ENCODE measurements around the gene EZH2.

EZH2 gene

DNA sequence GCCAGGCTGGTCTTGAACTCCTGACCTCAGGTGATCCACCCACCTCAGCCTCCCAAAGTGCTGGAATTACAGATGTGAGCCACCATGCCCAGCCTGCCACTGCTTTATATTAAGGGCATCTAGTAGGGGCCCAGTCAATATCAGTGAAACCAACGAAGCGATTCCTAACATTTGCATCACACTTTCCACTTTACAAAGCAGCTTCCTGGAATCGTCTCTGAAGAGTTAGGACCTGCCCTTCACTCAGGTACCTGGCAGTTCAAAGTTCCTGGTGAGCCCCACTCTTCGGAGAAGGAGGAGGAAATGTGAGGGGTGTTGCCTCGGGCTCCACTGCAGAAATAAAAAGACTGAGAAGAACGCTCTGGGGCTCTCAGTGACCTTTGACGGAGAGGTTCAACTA, 31.1 kb upstream of the EZH2 start:
- DNase-seq (ENCODE audit: low spot score): no peak
- Histone ChIP-seq H3K79me1 (ENCODE audit: low read depth, low read length) (no peaks in the 10 kb centered on the region), H2AFZ (ENCODE audit: low read length) (no peak overlapping the region), H3K27me3 (ENCODE audit: control insufficient read depth in 3 of 3, insufficient read depth in 3 of 3, low read depth in 1 of 3, low read length in 3 of 3) (peaks cover 0 to 40% (median 0%) of the 10 kb centered on the region in 3 experiments), H2BK12ac (ENCODE audit: low read length) (no peak overlapping the region), H3K36me3 (replicated peaks in 1 of 2; ENCODE audit: control insufficient read depth in 2 of 2, insufficient read depth in 2 of 2, low read length in 2 of 2) (no peaks in the 10 kb centered on the region), H3K14ac (ENCODE audit: low read length) (no peak overlapping the region), H3K4me1 (ENCODE audit: control insufficient read depth in 2 of 2, insufficient read depth in 1 of 2, low read depth in 1 of 2, low read length in 2 of 2) (peaks cover 0 to 9% of the 10 kb centered on the region in 2 donors), H3K4me2 (ENCODE audit: insufficient read depth, low read length, poor library complexity, severe bottlenecking) (no peak overlapping the region), H2BK120ac (ENCODE audit: low read depth, low read length) (no peak overlapping the region), H3K18ac (ENCODE audit: low read length) (no peak overlapping the region), H2AK5ac (ENCODE audit: low read depth, low read length) (no peak overlapping the region), H3K4ac (ENCODE audit: low read length) (no peak overlapping the region), H2BK15ac (ENCODE audit: low read length) (no peak overlapping the region), H4K91ac (ENCODE audit: low read depth, low read length, poor library complexity) (no peak overlapping the region), H4K8ac (ENCODE audit: low read depth, low read length) (no peak overlapping the region), H3K9me3 (replicated peaks in 1 of 2; ENCODE audit: control insufficient read depth in 2 of 2, insufficient read depth in 1 of 2, low read depth in 1 of 2, low read length in 2 of 2) (no peaks in the 10 kb centered on the region), H3K9ac (ENCODE audit: low read depth, low read length, poor library complexity) (no peak overlapping the region), H3K4me3 (ENCODE audit: low read length in 2 of 2) (no peak overlapping the region), H3K27ac (replicated peaks; ENCODE audit: low read length) (no peak overlapping the region), H2BK5ac (ENCODE audit: low read length) (no peak overlapping the region), H3K23ac (ENCODE audit: low read depth, low read length, poor library complexity) (no peak overlapping the region)
- WGBS, 2 donors (ENCODE audit: extremely low coverage in 2 of 2, insufficient read length in 2 of 2, insufficient replicate concordance in 1 of 2): no CpG with 5 or more reads among the region's 7 CpGs

DNA sequence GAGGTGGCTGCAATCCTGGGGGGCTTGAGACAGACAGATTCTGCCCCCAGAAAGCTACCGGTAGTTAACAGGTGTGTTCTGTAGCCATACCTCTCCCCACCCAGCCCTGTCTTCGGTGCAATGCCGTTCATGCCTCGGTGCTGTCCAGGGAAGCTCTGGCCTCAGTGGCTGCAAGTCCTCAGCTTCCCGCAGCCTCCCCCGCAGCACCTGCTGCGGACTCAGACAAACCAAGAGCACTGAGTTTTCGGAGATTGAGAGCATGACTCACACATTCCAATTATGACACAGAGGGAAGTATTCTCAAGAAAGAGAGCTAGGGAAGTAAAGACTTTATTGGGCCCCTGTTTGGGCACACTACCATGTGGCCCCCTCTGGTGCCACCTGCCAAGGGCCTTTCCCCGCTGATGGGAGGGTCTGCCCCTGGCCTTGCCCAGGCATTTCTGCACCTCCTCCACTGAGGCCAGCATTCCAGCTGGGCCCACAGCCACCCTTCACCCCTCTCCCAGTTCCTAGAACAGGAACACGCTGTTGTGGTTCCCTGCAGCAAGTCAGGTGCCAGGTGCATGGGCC, 30.2 kb upstream of the EZH2 start:
- no peak overlapping the region for H4K91ac ChIP-seq (ENCODE audit: low read depth, low read length, poor library complexity)
- peak overlapping the region; percentile 5 for H3K18ac ChIP-seq (ENCODE audit: low read length)
- no peak overlapping the region for H3K4me3 ChIP-seq (ENCODE audit: low read length in 2 of 2)
- no peak overlapping the region for H2AFZ ChIP-seq (ENCODE audit: low read length)
- H3K9ac ChIP-seq (ENCODE audit: low read depth, low read length, poor library complexity): no peak overlapping the region
- no peak for DNase-seq (ENCODE audit: low spot score)
- no peak overlapping the region for H2BK5ac ChIP-seq (ENCODE audit: low read length)
- H3K27ac ChIP-seq (replicated peaks; ENCODE audit: low read length): no peak overlapping the region
- H3K23ac ChIP-seq (ENCODE audit: low read depth, low read length, poor library complexity): no peak overlapping the region
- H4K8ac ChIP-seq (ENCODE audit: low read depth, low read length): no peak overlapping the region
- H3K79me1 ChIP-seq (ENCODE audit: low read depth, low read length): no peaks in the 10 kb centered on the region
- no peak overlapping the region for H2BK15ac ChIP-seq (ENCODE audit: low read length)
- H3K4me1 ChIP-seq (ENCODE audit: control insufficient read depth in 2 of 2, insufficient read depth in 1 of 2, low read depth in 1 of 2, low read length in 2 of 2): peaks cover 0 to 12% of the 10 kb centered on the region in 2 donors
- H3K14ac ChIP-seq (ENCODE audit: low read length): peak overlapping the region; percentile 73
- H3K36me3 ChIP-seq (replicated peaks in 1 of 2; ENCODE audit: control insufficient read depth in 2 of 2, insufficient read depth in 2 of 2, low read length in 2 of 2): no peaks in the 10 kb centered on the region
- H3K27me3 ChIP-seq (ENCODE audit: control insufficient read depth in 3 of 3, insufficient read depth in 3 of 3, low read depth in 1 of 3, low read length in 3 of 3): peaks cover 0 to 37% (median 0%) of the 10 kb centered on the region in 3 experiments
- WGBS, 2 donors (ENCODE audit: extremely low coverage in 2 of 2, insufficient read length in 2 of 2, insufficient replicate concordance in 1 of 2): no CpG with 5 or more reads among the region's 10 CpGs
- no peak overlapping the region for H3K4me2 ChIP-seq (ENCODE audit: insufficient read depth, low read length, poor library complexity, severe bottlenecking)
- H2BK12ac ChIP-seq (ENCODE audit: low read length): no peak overlapping the region
- no peak overlapping the region for H2BK120ac ChIP-seq (ENCODE audit: low read depth, low read length)
- H2AK5ac ChIP-seq (ENCODE audit: low read depth, low read length): no peak overlapping the region
- no peak overlapping the region for H3K4ac ChIP-seq (ENCODE audit: low read length)
- no peaks in the 10 kb centered on the region for H3K9me3 ChIP-seq (replicated peaks in 1 of 2; ENCODE audit: control insufficient read depth in 2 of 2, insufficient read depth in 1 of 2, low read depth in 1 of 2, low read length in 2 of 2)

DNA sequence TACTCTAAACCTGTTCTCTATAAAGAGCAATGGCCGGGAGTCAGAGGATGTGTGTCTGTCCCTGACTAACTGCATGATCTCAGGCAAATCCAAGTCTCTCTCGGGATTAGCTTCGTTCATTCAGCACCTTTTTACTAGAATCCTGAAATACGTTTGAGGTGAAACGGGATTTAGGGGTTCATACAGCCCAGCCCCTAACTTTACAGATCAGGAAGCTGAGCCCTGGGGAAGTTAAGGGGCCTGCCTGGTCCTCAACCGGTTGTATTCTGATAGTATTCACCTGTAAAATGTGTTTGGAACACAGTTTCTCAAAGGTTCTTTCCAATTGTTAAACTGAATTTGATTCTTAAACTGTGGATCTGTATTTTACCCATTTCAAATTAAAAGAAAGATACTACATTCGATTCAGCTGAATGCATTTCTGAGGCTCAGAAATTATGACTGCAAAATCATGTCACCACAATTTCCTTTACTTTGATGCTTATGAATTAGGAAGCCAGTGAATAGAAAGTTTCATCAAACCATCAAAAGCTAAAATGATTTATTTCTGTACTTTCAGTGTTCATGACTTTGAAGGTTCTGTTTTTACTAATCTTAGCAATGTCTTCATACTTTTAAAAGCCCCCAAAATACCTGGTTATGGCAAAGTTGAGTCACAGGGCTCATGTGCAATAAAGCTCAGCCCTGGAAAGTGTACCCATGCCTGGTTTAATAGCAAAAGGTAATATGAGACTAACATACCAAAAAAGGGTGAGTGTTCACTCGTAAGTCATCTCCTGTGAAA, 28.9 kb upstream of the EZH2 start:
- Histone ChIP-seq H3K14ac (ENCODE audit: low read length) (no peak overlapping the region), H3K9ac (ENCODE audit: low read depth, low read length, poor library complexity) (no peak overlapping the region), H2BK15ac (ENCODE audit: low read length) (no peak overlapping the region), H3K36me3 (replicated peaks in 1 of 2; ENCODE audit: control insufficient read depth in 2 of 2, insufficient read depth in 2 of 2, low read length in 2 of 2) (no peaks in the 10 kb centered on the region), H3K79me1 (ENCODE audit: low read depth, low read length) (no peaks in the 10 kb centered on the region), H3K27ac (replicated peaks; ENCODE audit: low read length) (no peak overlapping the region), H2AFZ (ENCODE audit: low read length) (no peak overlapping the region), H2BK5ac (ENCODE audit: low read length) (no peak overlapping the region), H2BK120ac (ENCODE audit: low read depth, low read length) (no peak overlapping the region), H3K23ac (ENCODE audit: low read depth, low read length, poor library complexity) (no peak overlapping the region), H2BK12ac (ENCODE audit: low read length) (no peak overlapping the region), H3K4me1 (ENCODE audit: control insufficient read depth in 2 of 2, insufficient read depth in 1 of 2, low read depth in 1 of 2, low read length in 2 of 2) (peaks cover 0 to 17% of the 10 kb centered on the region in 2 donors), H3K4ac (ENCODE audit: low read length) (no peak overlapping the region), H4K91ac (ENCODE audit: low read depth, low read length, poor library complexity) (no peak overlapping the region), H3K4me3 (ENCODE audit: low read length in 2 of 2) (no peak overlapping the region), H3K9me3 (replicated peaks in 1 of 2; ENCODE audit: control insufficient read depth in 2 of 2, insufficient read depth in 1 of 2, low read depth in 1 of 2, low read length in 2 of 2) (no peaks in the 10 kb centered on the region), H2AK5ac (ENCODE audit: low read depth, low read length) (no peak overlapping the region), H3K18ac (ENCODE audit: low read length) (no peak overlapping the region), H3K4me2 (ENCODE audit: insufficient read depth, low read length, poor library complexity, severe bottlenecking) (no peak overlapping the region), H4K8ac (ENCODE audit: low read depth, low read length) (no peak overlapping the region), H3K27me3 (ENCODE audit: control insufficient read depth in 3 of 3, insufficient read depth in 3 of 3, low read depth in 1 of 3, low read length in 3 of 3) (peaks cover 0 to 50% (median 0%) of the 10 kb centered on the region in 3 experiments)
- no CpG with 5 or more reads among the region's 8 CpGs for WGBS, 2 donors (ENCODE audit: extremely low coverage in 2 of 2, insufficient read length in 2 of 2, insufficient replicate concordance in 1 of 2)
- no peak for DNase-seq (ENCODE audit: low spot score)

DNA sequence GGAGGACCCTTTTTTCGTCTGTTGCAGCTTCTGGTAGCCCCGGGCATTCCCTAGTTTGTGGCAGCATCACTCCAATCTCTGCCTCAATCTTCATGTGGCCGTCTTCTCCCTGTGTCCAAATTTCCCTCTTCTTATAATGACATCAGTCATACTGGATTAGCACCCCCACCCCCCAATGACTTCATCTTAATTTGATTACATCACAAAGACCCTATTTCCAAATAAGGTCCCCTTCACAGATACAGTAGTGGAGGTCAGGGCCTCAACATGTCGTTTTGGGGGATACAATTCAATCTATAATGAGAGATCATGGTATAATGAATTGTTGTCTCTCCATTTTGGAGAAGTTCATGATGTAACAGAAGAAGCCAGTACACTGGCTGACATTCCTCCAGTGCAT, 28.1 kb upstream of the EZH2 start:
- Histone ChIP-seq H3K4ac (ENCODE audit: low read length) (no peak overlapping the region), H3K4me2 (ENCODE audit: insufficient read depth, low read length, poor library complexity, severe bottlenecking) (no peak overlapping the region), H2BK12ac (ENCODE audit: low read length) (no peak overlapping the region), H3K27me3 (ENCODE audit: control insufficient read depth in 3 of 3, insufficient read depth in 3 of 3, low read depth in 1 of 3, low read length in 3 of 3) (peaks cover 0 to 54% (median 0%) of the 10 kb centered on the region in 3 experiments), H3K9ac (ENCODE audit: low read depth, low read length, poor library complexity) (no peak overlapping the region), H3K9me3 (replicated peaks in 1 of 2; ENCODE audit: control insufficient read depth in 2 of 2, insufficient read depth in 1 of 2, low read depth in 1 of 2, low read length in 2 of 2) (no peaks in the 10 kb centered on the region), H3K79me1 (ENCODE audit: low read depth, low read length) (no peaks in the 10 kb centered on the region), H3K4me1 (ENCODE audit: control insufficient read depth in 2 of 2, insufficient read depth in 1 of 2, low read depth in 1 of 2, low read length in 2 of 2) (peaks cover 0 to 17% of the 10 kb centered on the region in 2 donors), H2BK15ac (ENCODE audit: low read length) (no peak overlapping the region), H3K23ac (ENCODE audit: low read depth, low read length, poor library complexity) (no peak overlapping the region), H2BK5ac (ENCODE audit: low read length) (no peak overlapping the region), H4K91ac (ENCODE audit: low read depth, low read length, poor library complexity) (no peak overlapping the region), H3K36me3 (replicated peaks in 1 of 2; ENCODE audit: control insufficient read depth in 2 of 2, insufficient read depth in 2 of 2, low read length in 2 of 2) (no peaks in the 10 kb centered on the region), H3K4me3 (ENCODE audit: low read length in 2 of 2) (no peak overlapping the region), H2BK120ac (ENCODE audit: low read depth, low read length) (no peak overlapping the region), H3K27ac (replicated peaks; ENCODE audit: low read length) (no peak overlapping the region), H2AK5ac (ENCODE audit: low read depth, low read length) (no peak overlapping the region), H3K18ac (ENCODE audit: low read length) (no peak overlapping the region), H4K8ac (ENCODE audit: low read depth, low read length) (no peak overlapping the region), H2AFZ (ENCODE audit: low read length) (no peak overlapping the region), H3K14ac (ENCODE audit: low read length) (no peak overlapping the region)
- no CpG with 5 or more reads among the region's 4 CpGs for WGBS, 2 donors (ENCODE audit: extremely low coverage in 2 of 2, insufficient read length in 2 of 2, insufficient replicate concordance in 1 of 2)
- DNase-seq (ENCODE audit: low spot score): no peak

Measured in neuronal stem cell (in vitro differentiated cells).